GM12878 (cell line): ENCODE data around the gene CCSER1. TPM values are rescaled to one million over a fixed set of nuclear protein-coding genes. Genes with fewer than 3 reads are reported as not detected.

Experiments used
- ATAC-seq: fragments of 200-7000 bp; cut with Tn5 transposase; 3 replicates; pipeline ENCODE4 v1.9.1; 2020; ENCODE audit warnings: mild to moderate bottlenecking, moderate library complexity
- BruUV-seq: library from RNA; stranded (reverse); fragments of 400-500 nt; replicated peaks from 2 replicates; lab custom pipeline; 2021; lab: Mats Ljungman, UMichigan
- CTCF ChIA-PET: fragments of 300-600 bp; sonication (Branson Sonifier 250); formaldehyde crosslinking; extraction: SDS; loops from one replicate; lab custom pipeline; 2021; ENCODE audit warnings: inconsistent platforms; lab: Yijun Ruan, JAX
- POLR2A ChIA-PET: fragments of 350-600 bp; formaldehyde crosslinking; extraction: SDS; loops from one replicate; lab custom pipeline; 2021; ENCODE audit warnings: inconsistent platforms; lab: Charles Lee
- RAD21 ChIA-PET: fragments of 300-600 bp; sonication (Branson Sonifier 250); formaldehyde crosslinking; loops from one replicate; lab custom pipeline; 2023; ENCODE audit warnings: antibody characterized with exemption; ENCODE audit not compliant: unreplicated experiment; lab: Charles Lee
- SMC1A ChIA-PET: fragments of 300-600 bp; sonication (Branson Sonifier 250); formaldehyde crosslinking; loops from one replicate; lab custom pipeline; 2023; ENCODE audit not compliant: unreplicated experiment, uncharacterized antibody; lab: Charles Lee
- DNase-seq: peaks from one replicate; pipeline ENCODE4 v3.0.0-alpha.2; 2011; ENCODE audit warnings: low read depth, low spot score
- FAIRE-seq: peaks from 3 replicates; lab custom pipeline; 2011; peaks lifted over from hg19 to GRCh38; lab: Jason Lieb, UNC
- H2AFZ ChIP-seq: 2 replicates; pipeline ENCODE4 v1.6.0; 2011; ENCODE audit warnings: low read depth, low read length, control low read depth; ENCODE audit not compliant: control insufficient read depth
- H3K27ac ChIP-seq: 2 replicates; pipeline ENCODE4 v1.5.1; 2011; ENCODE audit warnings: control low read depth; ENCODE audit not compliant: control insufficient read depth, insufficient read depth
- H3K27me3 ChIP-seq, 2 experiments: replicated peaks in 1 of 2; 2 replicates each; pipeline versions ENCODE4 v1.6.0 to v1.6.1; 2011; ENCODE audit warnings: low read length in 1 of 2; ENCODE audit not compliant: control insufficient read depth in 2 of 2, insufficient read depth in 2 of 2
- H3K36me3 ChIP-seq, 2 experiments: 2 replicates each; pipeline ENCODE4 v1.5.1; 2011; ENCODE audit warnings: low read length in 1 of 2; ENCODE audit not compliant: control insufficient read depth in 2 of 2, insufficient read depth in 2 of 2
- H3K4me1 ChIP-seq: 2 replicates; pipeline ENCODE4 v1.6.1; 2011; ENCODE audit warnings: mild to moderate bottlenecking, low read length, moderate library complexity, mixed read lengths; ENCODE audit not compliant: control insufficient read depth, insufficient read depth
- H3K4me2 ChIP-seq: 2 replicates; pipeline ENCODE4 v1.6.0; 2011; ENCODE audit warnings: control low read depth; ENCODE audit not compliant: control insufficient read depth, insufficient read depth
- H3K4me3 ChIP-seq: fragments of 200-600 bp; sonication (generic); 2 replicates; pipeline ENCODE4 v1.5.1; 2016
- H3K79me2 ChIP-seq: 2 replicates; pipeline ENCODE4 v1.6.0; 2011; ENCODE audit warnings: low read length; ENCODE audit not compliant: control insufficient read depth, insufficient read depth
- H3K9ac ChIP-seq: 2 replicates; pipeline ENCODE4 v1.8.0; 2011; ENCODE audit warnings: low read length, control low read depth, mixed read lengths; ENCODE audit not compliant: control insufficient read depth, insufficient read depth
- H3K9me3 ChIP-seq: replicated peaks from 3 replicates; pipeline ENCODE4 v1.5.1; 2011; ENCODE audit warnings: mild to moderate bottlenecking, low read length; ENCODE audit not compliant: control insufficient read depth, insufficient read depth
- H4K20me1 ChIP-seq: 2 replicates; pipeline ENCODE4 v1.6.0; 2011; ENCODE audit not compliant: control insufficient read depth, insufficient read depth
- ATF2 ChIP-seq: IDR thresholded peaks from 2 replicates; pipeline ENCODE4 v1.6.1; 2012; ENCODE audit warnings: low read length, inconsistent platforms
- BACH1 ChIP-seq: fragments of 450-650 bp; IDR thresholded peaks from 2 replicates; pipeline ENCODE4 v1.6.1; 2017; ENCODE audit warnings: mild to moderate bottlenecking, borderline replicate concordance
- BCLAF1 ChIP-seq: fragments of 450-650 bp; IDR thresholded peaks from 2 replicates; pipeline ENCODE4 v1.6.1; 2017; ENCODE audit warnings: antibody characterized with exemption, mild to moderate bottlenecking, moderate library complexity
- BRCA1 ChIP-seq: IDR thresholded peaks from 2 replicates; pipeline ENCODE4 v1.6.1; 2011; ENCODE audit warnings: low read depth, low read length, improper control_type of control experiment
- DPF2 ChIP-seq: fragments of 450-650 bp; IDR thresholded peaks from 2 replicates; pipeline ENCODE4 v1.6.1; 2017; ENCODE audit warnings: mild to moderate bottlenecking
- HSF1 ChIP-seq: fragments of 150-350 bp; IDR thresholded peaks from 2 replicates; pipeline ENCODE4 v1.6.1; 2014; ENCODE audit warnings: mild to moderate bottlenecking, low read depth, low read length
- MEF2A ChIP-seq: IDR thresholded peaks from 2 replicates; pipeline ENCODE4 v1.6.1; 2011; ENCODE audit warnings: low read depth, mild to moderate bottlenecking, low read length, moderate library complexity; ENCODE audit not compliant: insufficient read depth
- NFIC ChIP-seq: IDR thresholded peaks from 2 replicates; pipeline ENCODE4 v1.6.1; 2012; ENCODE audit warnings: low read depth, mild to moderate bottlenecking, inconsistent platforms, low read length, moderate library complexity
- NRF1 ChIP-seq: conservative IDR thresholded peaks from 2 replicates; pipeline ENCODE4 v1.6.1; 2011; ENCODE audit warnings: mild to moderate bottlenecking, low read depth, low read length, improper control_type of control experiment
- PML ChIP-seq: IDR thresholded peaks from 2 replicates; pipeline ENCODE4 v1.6.1; 2012; ENCODE audit warnings: low read length, inconsistent platforms
- RB1 ChIP-seq: fragments of 450-650 bp; formaldehyde crosslinking; IDR thresholded peaks from 2 replicates; pipeline ENCODE4 v1.6.1; 2017; ENCODE audit warnings: mild to moderate bottlenecking, borderline replicate concordance
- SMAD1 ChIP-seq: fragments of 450-650 bp; IDR thresholded peaks from 2 replicates; pipeline ENCODE4 v1.6.1; 2018; ENCODE audit warnings: mild to moderate bottlenecking, low read depth; ENCODE audit not compliant: partially characterized antibody
- SP1 ChIP-seq: IDR thresholded peaks from one replicate; pipeline ENCODE4 v1.6.1; 2011; ENCODE audit warnings: low read depth, low read length
- SUPT20H ChIP-seq: IDR thresholded peaks from 2 replicates; pipeline ENCODE4 v1.6.1; 2011; ENCODE audit warnings: low read depth, mild to moderate bottlenecking, low read length, moderate library complexity, borderline replicate concordance; ENCODE audit not compliant: control insufficient read depth
- ZNF384 ChIP-seq: IDR thresholded peaks from 2 replicates; pipeline ENCODE4 v1.6.1; 2012; ENCODE audit warnings: low read depth, mild to moderate bottlenecking, low read length, improper control_type of control experiment, borderline replicate concordance
- ZZZ3 ChIP-seq: IDR thresholded peaks from 2 replicates; pipeline ENCODE4 v1.6.1; 2011; ENCODE audit warnings: low read depth; ENCODE audit not compliant: control insufficient read depth, insufficient read length
- WGBS: methylation state at CpG from one replicate; pipeline ENCODE4 v1.1.6; 2016; ENCODE audit warnings: low lambda C conversion rate; ENCODE audit not compliant: insufficient replicate concordance, insufficient coverage; ENCODE audit errors: missing lambda C conversion rate; 5-methylcytosine and 5-hydroxymethylcytosine counted together
- in situ Hi-C: fragments of 300-500 bp; cut with MboI; formaldehyde crosslinking; loops from 9 replicates; pipeline ENCODE4 v1.14.3; 2018; ENCODE audit warnings: mixed read lengths
- intact Hi-C: fragments of 100-400 bp; cut with micrococcal nuclease; formaldehyde crosslinking; loops from one replicate; pipeline ENCODE4 v1.14.2; 2022; ENCODE audit not compliant: unreplicated experiment
- polyA plus RNA-seq, 11 experiments: library from polyadenylated mRNA; depleted of rRNA in 4 of 11; unstranded in 6 of 11; stranded (reverse) in 5 of 11; fragments of >200 nt; fragmentation: Nextera tagmentation in 4 of 11; fragmentation: Illumina TruSeq in 1 of 11; extraction: Ambion mirVana in 4 of 11; extraction: Trizol in 1 of 11; gene quantifications; 1 replicate in 1 of 11; 2 replicates in 10 of 11; pipeline versions ENCODE4 v1.2.1 to v1.2.3, GENCODE V29; 2011 to 2016; ENCODE audit warnings: inconsistent platforms in 2 of 11, missing spikeins in 2 of 11, low read depth in 1 of 11
- total RNA-seq, 4 experiments: library from RNA; depleted of rRNA in 3 of 4; stranded (reverse); fragments of >200 nt in 3 of 4; fragmentation: Illumina TruSeq in 1 of 4; extraction: Trizol in 1 of 4; gene quantifications; 2 replicates each; pipeline versions ENCODE4 v1.2.1 to v1.2.3, GENCODE V29; 2013 to 2021

Gene CCSER1
- total and polyA plus RNA-seq, 10 of the 15 experiments (the other 5 are each of a cell fraction or from before 2014, with no cell fraction given), result 0.22 to 2.7 (median 1.0) TPM

DNA sequence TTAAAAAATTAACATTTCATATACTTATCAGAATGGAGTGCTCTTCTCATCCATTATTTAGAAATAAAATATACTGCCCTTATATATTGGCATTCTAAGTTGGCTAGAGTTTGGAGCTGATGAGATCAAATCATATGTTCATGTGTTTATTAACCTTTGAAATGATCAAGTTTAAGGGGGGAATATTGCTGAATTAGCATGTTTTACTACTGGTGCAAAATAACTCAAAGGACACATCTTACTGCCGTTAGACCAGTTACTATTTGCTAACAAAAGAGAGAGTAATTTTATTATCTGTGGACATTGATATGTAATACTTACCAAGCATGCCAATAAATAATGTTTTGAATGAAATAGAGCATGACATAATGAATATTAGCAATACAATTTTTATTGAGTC is 901.0 kb downstream of the CCSER1 start:
- POLR2A ChIA-PET, result no interaction called here
- Histone ChIP-seq H3K4me3 (no peak overlapping the region), H3K27me3 (no peaks in the 10 kb centered on the region), H4K20me1 (no peaks in the 10 kb centered on the region), H3K4me2 (no peak overlapping the region), H3K36me3 (no peaks in the 10 kb centered on the region), H3K9ac (no peak overlapping the region), H3K27ac (no peak overlapping the region), H2AFZ (no peak overlapping the region), H3K4me1 (no peaks in the 10 kb centered on the region), H3K79me2 (no peaks in the 10 kb centered on the region), H3K9me3 (no peaks in the 10 kb centered on the region)
- FAIRE-seq, result no peak
- TF ChIP-seq HSF1 (no peak), ZZZ3 (no peak), NFIC (no peak), BACH1 (no peak), MEF2A (no peak), NRF1 (no peak), ZNF384 (no peak), ATF2 (no peak), RB1 (no peak), SUPT20H (no peak), BRCA1 (no peak), PML (no peak), BCLAF1 (no peak), DPF2 (no peak), SMAD1 (no peak), SP1 (no peak)
- CTCF ChIA-PET, result no interaction called here
- 81% methylated on average over 1 of the region's 1 CpG for WGBS
- DNase-seq, result no peak
- SMC1A ChIA-PET, result interaction anchor here (1.0 kb wide), 1 partner anchor 9 kb away, joined by 3 read pairs; no protein-coding TSS in a partner anchor
- RAD21 ChIA-PET, result no interaction called here
- ATAC-seq, result no peak
- intact Hi-C loops, result no loop called here
- no TSS peak for BruUV-seq
- in situ Hi-C loops, result no loop called here
